B cell (primary cell): ENCODE results near the gene CDH19.

Experiments
- CTCF ChIP-seq: fragments of 200-600 bp; IDR thresholded peaks from one replicate; pipeline ENCODE4 v1.8.0; 2022; ENCODE audit warnings: antibody characterized with exemption, mild to moderate bottlenecking
- EZH2 ChIP-seq: IDR thresholded peaks from 2 replicates; pipeline ENCODE4 v1.6.1; 2012; ENCODE audit warnings: borderline replicate concordance, low read depth, mild to moderate bottlenecking, moderate library complexity, low read length; ENCODE audit not compliant: insufficient read depth, poor library complexity, severe bottlenecking

GRCh38 chr18:66533693-66534092, 70.2 kb downstream of the CDH19 start:
- TF ChIP-seq CTCF = no peak
- TF ChIP-seq EZH2 = no peak
